ENCODE measurements around the gene ADAM33.

- TF ChIP-seq CTCF (IDR thresholded peaks at IDR 0.05) (no peak), POLR2A (IDR thresholded peaks at IDR 0.05) (no peak)
Measured at GRCh38 chr20:3652676-3653596, 28.9 kb downstream of the ADAM33 start.

Data from Peyer's patch (tissue), 4 donors.